HepG2 (cell line): ENCODE measurements around the gene CEACAM16. TPM values are rescaled to one million over a fixed set of nuclear protein-coding genes. Genes with fewer than 3 reads are reported as not detected.
A peak's percentile ranks its signal among the peaks of the same experiment; 100 is the strongest.

Experiments
- IRF9 ChIP-seq: sonication (generic); formaldehyde crosslinking; IDR thresholded peaks from 2 replicates; pipeline ENCODE4 v1.8.0; 2022; ENCODE audit warnings: missing genetic modification reagents, mild to moderate bottlenecking, borderline replicate concordance
- ZFX ChIP-seq: sonication (generic); formaldehyde crosslinking; IDR thresholded peaks from 2 replicates; pipeline ENCODE4 v1.4.0; 2020; ENCODE audit warnings: mild to moderate bottlenecking, low read depth, missing genetic modification reagents, moderate library complexity
- ZNF501 ChIP-seq: sonication (generic); formaldehyde crosslinking; IDR thresholded peaks from 2 replicates; pipeline ENCODE4 v1.5.1; 2020; ENCODE audit warnings: mild to moderate bottlenecking, moderate library complexity, missing genetic modification reagents
- ZXDC ChIP-seq: sonication (generic); formaldehyde crosslinking; IDR thresholded peaks from 2 replicates; pipeline ENCODE4 v1.5.0; 2020; ENCODE audit warnings: mild to moderate bottlenecking, missing genetic modification reagents
- polyA plus RNA-seq, 8 experiments: library from polyadenylated mRNA; depleted of rRNA in 3 of 8; stranded (reverse) in 7 of 8; unstranded in 1 of 8; fragments of >200 nt; fragmentation: Illumina TruSeq in 4 of 8; extraction: Trizol in 4 of 8; gene quantifications; 2 replicates each; pipeline versions ENCODE4 v1.2.1 to v1.2.3, GENCODE V29; 2011 to 2016; ENCODE audit warnings: low read depth in 4 of 8, missing spikeins in 1 of 8, mixed read lengths in 1 of 8; ENCODE audit not compliant: insufficient read depth in 1 of 8
- total RNA-seq, 5 experiments: library from RNA; depleted of rRNA; stranded (reverse); fragments of >200 nt; fragmentation: Illumina TruSeq; extraction: Trizol; gene quantifications; 2 replicates each; pipeline ENCODE4 v1.2.3, GENCODE V29; 2016; ENCODE audit warnings: low read depth in 1 of 5
- TF ChIP-seq, protein P1 (sequence below): sonication (generic); formaldehyde crosslinking; IDR thresholded peaks from 2 replicates; pipeline ENCODE4 v1.4.0; 2020; ENCODE audit warnings: mild to moderate bottlenecking, missing genetic modification reagents
- TF ChIP-seq, protein P2 (sequence below): sonication (generic); formaldehyde crosslinking; IDR thresholded peaks from 2 replicates; pipeline ENCODE4 v1.4.0; 2020; ENCODE audit warnings: mild to moderate bottlenecking, missing genetic modification reagents
- TF ChIP-seq, protein P3 (sequence below): sonication (generic); formaldehyde crosslinking; IDR thresholded peaks from 2 replicates; pipeline ENCODE4 v1.4.0; 2020; ENCODE audit warnings: low read depth, mild to moderate bottlenecking, missing genetic modification reagents

CEACAM16 gene
- total and polyA plus RNA-seq, 2 of the 13 experiments (the other 11 are each of a cell fraction or from before 2014, with no cell fraction given) = not detected

DNA sequence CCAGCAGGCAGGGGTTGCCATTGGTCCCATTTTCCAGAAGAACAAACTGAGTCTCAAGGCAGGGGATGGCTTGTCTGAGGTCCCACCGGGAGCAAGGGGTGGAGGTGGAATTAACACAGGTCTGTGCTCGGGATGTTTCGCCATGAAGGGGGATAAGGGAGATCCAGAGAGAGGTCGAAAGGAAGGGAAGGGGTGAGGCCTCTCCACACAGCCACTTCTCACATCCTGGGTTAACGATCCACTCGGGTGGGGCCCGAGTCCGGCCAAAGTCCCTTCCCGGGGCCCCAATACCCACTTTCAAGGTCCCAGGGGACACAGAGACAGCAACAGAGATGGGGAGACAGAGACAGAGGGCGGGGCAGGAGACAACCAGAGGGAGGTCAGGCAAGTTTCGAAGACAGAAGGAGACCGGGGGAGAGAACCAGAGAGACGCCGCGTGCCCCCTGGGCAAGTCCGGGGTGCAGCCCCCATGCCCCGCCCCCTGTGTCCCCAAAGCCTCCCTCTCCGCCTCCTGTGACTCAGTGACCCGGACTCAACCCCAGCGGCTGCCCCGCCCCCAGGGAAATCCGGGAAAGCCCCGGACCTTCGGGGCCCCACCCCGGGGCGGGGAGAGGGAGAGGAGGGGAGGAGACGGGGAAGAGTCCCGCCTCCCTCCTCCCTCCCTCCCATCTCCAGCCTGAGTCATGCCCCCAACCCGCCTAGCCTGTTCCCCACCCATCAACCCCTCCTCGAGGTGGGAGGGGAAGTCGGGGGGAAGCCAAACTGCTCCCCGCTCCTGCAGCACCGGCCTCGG lies 48.2 kb downstream of the CEACAM16 start (continued):
- TF ChIP-seq IRF9 (CRISPR knock-in tag) (peak; percentile 21; the same call in 1 of the 2 replicates), ZFX (CRISPR knock-in tag) (peak; percentile 22; the same call in 1 of the 2 replicates), ZNF501 (CRISPR knock-in tag) (0 out of 2 replicates have a peak, but pooled peaks have one; percentile 18), ZXDC (CRISPR knock-in tag) (no peak)
- TF ChIP-seq, protein P1, sequence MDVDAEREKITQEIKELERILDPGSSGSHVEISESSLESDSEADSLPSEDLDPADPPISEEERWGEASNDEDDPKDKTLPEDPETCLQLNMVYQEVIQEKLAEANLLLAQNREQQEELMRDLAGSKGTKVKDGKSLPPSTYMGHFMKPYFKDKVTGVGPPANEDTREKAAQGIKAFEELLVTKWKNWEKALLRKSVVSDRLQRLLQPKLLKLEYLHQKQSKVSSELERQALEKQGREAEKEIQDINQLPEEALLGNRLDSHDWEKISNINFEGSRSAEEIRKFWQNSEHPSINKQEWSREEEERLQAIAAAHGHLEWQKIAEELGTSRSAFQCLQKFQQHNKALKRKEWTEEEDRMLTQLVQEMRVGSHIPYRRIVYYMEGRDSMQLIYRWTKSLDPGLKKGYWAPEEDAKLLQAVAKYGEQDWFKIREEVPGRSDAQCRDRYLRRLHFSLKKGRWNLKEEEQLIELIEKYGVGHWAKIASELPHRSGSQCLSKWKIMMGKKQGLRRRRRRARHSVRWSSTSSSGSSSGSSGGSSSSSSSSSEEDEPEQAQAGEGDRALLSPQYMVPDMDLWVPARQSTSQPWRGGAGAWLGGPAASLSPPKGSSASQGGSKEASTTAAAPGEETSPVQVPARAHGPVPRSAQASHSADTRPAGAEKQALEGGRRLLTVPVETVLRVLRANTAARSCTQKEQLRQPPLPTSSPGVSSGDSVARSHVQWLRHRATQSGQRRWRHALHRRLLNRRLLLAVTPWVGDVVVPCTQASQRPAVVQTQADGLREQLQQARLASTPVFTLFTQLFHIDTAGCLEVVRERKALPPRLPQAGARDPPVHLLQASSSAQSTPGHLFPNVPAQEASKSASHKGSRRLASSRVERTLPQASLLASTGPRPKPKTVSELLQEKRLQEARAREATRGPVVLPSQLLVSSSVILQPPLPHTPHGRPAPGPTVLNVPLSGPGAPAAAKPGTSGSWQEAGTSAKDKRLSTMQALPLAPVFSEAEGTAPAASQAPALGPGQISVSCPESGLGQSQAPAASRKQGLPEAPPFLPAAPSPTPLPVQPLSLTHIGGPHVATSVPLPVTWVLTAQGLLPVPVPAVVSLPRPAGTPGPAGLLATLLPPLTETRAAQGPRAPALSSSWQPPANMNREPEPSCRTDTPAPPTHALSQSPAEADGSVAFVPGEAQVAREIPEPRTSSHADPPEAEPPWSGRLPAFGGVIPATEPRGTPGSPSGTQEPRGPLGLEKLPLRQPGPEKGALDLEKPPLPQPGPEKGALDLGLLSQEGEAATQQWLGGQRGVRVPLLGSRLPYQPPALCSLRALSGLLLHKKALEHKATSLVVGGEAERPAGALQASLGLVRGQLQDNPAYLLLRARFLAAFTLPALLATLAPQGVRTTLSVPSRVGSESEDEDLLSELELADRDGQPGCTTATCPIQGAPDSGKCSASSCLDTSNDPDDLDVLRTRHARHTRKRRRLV (CRISPR knock-in tag) = no peak
- TF ChIP-seq, protein P2, sequence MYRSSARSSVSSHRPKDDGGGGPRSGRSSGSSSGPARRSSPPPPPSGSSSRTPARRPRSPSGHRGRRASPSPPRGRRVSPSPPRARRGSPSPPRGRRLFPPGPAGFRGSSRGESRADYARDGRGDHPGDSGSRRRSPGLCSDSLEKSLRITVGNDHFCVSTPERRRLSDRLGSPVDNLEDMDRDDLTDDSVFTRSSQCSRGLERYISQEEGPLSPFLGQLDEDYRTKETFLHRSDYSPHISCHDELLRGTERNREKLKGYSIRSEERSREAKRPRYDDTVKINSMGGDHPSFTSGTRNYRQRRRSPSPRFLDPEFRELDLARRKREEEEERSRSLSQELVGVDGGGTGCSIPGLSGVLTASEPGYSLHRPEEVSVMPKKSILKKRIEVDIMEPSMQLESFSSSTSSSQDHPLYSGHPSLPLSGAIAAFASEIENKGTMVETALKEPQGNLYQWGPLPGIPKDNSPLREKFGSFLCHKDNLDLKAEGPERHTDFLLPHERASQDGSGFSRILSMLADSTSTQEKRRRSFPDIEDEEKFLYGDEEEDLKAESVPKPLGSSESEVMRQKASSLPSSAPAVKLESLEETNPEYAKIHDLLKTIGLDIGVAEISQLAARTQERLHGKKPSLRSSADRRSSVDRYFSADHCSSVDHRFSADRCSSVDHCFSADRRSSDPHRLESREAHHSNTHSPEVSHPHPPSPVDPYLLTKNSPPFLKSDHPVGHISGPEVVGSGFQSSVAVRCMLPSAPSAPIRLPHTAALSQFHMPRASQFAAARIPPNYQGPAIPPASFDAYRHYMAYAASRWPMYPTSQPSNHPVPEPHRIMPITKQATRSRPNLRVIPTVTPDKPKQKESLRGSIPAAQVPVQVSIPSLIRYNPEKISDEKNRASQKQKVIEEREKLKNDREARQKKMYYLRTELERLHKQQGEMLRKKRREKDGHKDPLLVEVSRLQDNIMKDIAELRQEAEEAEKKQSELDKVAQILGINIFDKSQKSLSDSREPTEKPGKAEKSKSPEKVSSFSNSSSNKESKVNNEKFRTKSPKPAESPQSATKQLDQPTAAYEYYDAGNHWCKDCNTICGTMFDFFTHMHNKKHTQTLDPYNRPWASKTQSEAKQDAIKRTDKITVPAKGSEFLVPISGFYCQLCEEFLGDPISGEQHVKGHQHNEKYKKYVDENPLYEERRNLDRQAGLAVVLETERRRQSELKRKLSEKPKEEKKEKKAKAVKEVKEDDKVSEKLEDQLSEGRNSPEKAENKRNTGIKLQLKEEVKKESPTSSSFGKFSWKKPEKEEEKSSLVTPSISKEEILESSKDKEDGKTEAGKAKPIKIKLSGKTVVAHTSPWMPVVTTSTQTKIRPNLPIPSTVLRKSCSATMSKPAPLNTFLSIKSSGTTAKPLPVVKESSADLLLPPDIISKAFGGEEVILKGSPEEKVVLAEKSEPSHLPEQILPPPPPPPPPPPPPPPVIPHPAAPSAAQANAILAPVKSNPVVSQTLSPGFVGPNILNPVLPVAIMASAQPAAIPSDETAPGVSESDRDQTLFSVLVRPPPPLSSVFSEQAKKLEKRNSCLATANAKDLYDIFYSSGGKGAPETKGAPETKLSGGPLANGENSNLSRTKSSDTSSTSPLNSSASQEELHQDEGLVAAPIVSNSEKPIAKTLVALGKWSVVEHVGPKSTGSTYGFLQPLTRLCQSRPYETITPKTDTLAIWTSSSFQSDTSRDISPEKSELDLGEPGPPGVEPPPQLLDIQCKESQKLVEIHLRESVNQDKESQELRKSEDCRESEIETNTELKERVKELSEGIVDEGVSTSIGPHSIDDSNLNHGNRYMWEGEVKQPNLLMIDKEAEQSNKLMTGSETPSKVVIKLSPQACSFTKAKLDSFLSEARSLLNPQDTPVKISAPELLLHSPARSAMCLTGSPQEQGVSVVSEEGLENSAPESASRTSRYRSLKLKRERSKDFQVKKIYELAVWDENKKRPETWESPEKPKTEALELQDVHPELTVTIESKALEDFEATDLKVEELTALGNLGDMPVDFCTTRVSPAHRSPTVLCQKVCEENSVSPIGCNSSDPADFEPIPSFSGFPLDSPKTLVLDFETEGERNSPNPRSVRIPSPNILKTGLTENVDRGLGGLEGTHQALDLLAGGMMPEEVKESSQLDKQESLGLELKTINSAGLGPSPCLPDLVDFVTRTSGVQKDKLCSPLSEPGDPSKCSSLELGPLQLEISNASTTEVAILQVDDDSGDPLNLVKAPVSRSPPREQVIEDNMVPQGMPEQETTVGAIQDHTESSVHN (CRISPR knock-in tag) = no peak
- TF ChIP-seq, protein P3, sequence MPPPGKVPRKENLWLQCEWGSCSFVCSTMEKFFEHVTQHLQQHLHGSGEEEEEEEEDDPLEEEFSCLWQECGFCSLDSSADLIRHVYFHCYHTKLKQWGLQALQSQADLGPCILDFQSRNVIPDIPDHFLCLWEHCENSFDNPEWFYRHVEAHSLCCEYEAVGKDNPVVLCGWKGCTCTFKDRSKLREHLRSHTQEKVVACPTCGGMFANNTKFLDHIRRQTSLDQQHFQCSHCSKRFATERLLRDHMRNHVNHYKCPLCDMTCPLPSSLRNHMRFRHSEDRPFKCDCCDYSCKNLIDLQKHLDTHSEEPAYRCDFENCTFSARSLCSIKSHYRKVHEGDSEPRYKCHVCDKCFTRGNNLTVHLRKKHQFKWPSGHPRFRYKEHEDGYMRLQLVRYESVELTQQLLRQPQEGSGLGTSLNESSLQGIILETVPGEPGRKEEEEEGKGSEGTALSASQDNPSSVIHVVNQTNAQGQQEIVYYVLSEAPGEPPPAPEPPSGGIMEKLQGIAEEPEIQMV (CRISPR knock-in tag) = 0 out of 2 replicates have a peak, but pooled peaks have one; percentile 15
